CD4-positive, alpha-beta T cell treated with Interleukin-2 at 100 ng/mL for 4 hours (primary cell): ENCODE results near the gene DPP6.

Experiments used
- DNase-seq: peaks from one replicate; pipeline ENCODE4 v3.0.0-alpha.2; 2020; ENCODE audit warnings: low spot score

Gene DPP6

DNA sequence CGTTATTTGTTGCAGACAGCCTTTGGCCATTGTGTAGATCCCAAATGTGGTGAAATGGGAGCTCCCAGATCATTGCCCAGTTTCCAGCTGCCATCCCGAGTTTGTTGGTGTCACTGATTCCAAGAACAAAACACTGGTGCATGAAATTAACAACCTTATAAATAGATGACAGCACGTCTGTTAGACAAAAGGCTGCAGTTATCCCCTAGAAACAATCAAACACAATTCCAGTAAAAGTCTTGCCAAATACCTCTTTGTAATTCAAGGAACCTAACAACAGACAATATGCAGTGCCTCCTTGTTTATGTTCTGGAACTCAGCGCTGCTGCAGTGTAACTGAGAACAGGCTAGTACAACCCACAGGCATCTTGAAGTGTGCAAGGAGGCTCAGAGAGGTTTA, 546.2 kb downstream of the DPP6 start:
- DNase-seq = no peak

DNA sequence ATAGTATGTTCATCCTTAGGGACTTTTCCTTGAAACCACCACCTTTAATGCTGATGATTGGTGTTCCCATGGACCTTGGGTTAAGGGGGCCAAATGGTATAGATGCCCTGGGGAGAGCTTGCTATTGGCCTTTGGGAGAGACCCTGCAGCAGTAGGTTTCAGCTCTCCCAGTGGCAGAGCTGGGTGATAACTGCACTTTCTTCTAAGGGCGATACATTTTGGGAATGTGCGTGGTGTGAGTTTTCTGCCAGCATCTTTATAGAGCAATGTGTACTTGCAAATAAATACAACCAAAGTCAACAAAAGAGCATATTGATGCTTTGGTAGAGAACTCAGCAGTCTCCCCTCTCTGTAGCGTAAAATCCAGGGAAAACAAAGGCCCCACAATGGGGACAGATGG, 546.7 kb downstream of the DPP6 start:
- no peak for DNase-seq

DNA sequence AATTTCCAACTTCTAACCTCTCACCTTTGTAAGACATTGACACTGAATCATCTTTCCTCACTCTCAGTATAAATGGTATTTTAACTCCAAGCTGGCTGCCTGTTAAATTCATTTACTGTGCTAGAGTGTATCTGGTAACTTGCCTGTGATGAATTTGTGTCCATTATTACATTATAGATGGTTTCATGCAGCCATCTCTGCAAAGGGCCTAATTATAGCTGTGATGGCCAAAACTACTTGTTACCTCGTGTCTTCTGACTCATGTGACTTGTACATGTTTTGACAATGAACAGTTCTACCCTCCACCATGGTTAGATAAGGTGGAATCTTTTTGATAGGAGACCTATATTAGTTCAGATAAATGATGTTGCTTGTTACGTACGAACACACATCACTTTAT, 558.7 kb downstream of the DPP6 start:
- DNase-seq = no peak

DNA sequence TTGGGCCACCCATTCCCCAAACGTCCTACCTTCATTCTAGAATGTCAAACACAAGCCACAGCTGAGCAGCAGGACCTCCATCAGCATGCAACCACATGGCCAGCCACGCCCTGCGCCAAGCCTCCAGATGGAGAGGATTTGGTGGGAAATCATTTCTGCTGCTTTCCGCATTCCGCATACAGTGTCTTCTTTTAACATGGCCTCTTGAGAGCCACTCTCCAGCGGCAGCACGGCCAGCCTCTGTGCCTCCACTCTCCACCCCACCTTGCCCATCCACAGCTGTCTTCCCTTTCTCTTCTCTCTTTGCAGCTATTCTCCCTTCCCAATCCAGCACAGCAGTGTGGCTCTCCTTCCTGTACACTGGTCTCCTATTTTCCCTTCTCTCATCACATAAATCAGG, 561.6 kb downstream of the DPP6 start:
- DNase-seq = no peak

DNA sequence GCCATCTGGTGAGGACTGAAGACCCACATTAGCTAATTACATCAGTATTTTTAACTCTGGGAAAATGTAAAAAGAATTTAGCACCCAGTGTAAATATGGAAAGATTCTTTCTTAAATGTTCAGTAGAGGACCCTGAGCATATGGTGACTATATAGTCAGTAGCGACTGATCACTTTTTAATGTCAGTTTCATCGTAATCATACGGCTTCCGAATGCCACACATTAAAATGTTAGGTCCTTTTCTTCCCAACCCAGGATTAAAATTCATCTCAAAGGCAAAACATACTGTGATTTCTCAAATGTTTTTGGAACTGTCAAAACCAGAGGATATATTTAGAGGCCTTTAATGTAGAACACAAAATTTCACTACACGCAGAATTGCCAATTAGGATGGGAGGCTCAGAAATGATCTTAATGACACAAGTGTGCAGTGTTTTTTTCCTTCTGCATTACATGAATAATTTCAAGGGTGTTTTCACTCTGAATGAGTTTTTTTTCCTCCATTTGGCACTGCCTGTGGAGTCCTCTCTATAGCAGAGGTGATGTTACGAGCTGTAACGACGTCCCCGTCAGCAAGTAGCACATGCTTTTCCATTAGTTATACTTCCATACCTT, 568.0 kb downstream of the DPP6 start:
- no peak for DNase-seq

DNA sequence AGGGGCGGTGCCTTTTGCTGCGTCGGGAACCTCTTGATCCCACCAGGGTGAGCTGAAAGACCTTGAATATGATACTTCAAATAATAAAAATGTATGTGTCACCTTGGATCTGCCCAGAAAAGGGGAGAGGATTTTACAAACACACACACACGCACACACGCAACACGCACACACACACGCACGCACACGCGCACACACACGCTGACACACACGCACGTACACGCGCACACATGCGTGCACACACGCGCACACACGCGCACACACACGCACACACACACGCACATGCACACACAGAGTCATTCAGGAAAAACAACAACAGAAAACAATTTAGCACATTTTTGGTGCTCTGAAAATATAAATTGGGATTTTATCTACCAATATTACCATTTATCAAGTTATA, 571.2 kb downstream of the DPP6 start:
- no peak for DNase-seq

DNA sequence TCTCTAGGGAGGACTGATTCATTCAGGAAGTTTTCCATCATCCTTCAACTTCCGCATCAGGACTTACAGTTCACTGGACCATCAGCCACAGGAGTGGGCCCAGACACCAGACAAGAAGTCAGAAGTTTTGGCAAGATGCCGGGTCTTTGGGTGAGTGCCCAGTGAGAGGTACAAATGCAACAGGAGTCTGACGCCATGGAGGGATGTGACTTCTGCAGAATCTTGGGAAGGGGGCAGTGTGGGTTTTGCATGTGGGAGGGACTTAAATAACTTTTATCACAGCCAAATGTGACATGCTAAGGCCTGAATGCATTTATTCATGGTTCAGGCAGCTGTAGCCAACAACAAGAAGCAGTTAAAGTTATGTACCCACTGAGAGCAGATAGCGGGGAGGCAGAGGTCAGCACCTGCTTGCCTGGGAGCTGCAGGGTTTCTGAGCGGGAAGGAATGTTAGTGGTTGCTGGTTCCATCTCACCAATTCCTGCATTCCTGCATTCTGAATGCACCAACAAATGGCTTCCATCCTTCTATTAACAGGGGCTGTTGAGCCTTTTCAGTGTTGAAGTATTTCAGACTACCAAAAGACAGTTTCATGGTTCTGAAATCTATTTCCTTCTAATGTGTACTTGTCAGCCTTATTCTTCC, 575.6 kb downstream of the DPP6 start:
- DNase-seq = no peak

DNA sequence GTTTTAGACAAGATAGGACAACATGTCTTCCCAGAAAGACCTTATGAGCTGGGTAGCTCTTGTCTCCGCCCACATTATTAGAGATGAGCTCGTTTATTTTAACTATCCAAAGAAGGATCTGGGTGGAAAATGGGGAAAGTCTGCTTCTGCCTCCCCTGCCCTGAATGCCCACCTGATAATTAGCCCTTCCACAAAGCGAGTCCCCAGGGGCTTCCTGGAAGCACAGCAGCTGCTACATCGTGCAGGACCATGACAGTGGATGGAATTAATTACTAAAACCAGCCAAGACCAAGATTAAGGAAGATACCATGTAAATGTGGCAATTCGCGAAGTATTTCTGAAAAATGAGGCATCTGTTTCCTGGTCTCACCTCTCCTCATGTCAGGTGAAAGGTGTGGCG, 576.4 kb downstream of the DPP6 start:
- DNase-seq = no peak

DNA sequence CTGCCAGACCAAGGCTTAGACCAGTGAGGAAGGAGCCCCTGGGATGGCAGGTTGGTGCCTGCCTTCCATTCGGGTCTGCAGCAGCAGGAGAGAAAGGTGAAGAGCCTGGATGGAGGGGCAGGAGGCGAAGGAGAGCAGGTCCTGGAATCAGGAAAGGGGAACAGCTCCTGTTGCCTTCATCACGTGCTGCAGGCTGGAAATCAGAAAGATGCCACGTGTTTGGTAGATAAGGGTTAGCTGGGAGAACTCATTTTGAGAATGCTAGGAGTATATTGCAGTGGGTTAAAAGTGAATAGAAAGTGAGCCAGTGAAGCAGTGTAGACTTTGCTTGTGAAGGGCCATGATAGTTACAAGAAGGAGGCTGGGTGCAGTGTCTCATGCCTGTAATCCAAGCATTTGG, 579.0 kb downstream of the DPP6 start:
- no peak for DNase-seq

DNA sequence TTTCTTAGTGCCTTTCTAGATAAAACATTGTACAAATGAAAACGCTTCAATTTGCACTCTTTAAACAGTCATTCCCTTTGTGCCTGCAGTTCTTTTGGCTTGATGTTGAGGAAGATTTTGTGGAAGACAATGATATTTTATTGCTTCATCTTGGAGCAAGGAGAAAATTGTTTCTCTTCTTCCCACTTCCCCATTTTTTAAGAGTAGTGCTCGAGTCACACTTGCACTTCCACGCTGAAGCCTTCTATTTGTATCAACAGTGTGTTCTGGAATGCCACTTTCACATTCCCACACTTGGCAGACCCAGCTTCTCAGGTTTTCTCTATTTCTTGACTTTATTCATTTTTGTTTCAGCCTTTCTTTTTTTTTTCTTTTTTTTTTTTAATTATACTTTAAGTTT, 581.4 kb downstream of the DPP6 start:
- no peak for DNase-seq

DNA sequence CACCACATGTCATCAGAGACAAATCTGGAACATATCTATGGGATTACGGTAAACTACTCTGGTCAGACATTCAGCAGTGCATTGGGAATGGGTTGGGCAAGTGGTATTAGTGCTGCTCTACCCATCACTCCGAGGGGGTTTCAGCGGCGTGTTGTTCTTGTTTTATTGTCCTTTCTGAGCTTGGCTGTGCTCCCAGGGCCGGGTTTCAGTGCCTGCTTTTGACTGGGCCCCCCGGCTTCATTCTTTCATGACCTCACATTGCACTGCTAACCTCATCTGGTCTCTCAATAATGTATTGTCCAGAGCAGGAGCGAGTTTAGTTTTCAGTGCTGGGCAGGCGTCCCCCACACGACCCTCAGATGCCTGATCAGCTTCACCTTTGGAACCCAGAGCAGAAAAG, 586.1 kb downstream of the DPP6 start:
- no peak for DNase-seq

DNA sequence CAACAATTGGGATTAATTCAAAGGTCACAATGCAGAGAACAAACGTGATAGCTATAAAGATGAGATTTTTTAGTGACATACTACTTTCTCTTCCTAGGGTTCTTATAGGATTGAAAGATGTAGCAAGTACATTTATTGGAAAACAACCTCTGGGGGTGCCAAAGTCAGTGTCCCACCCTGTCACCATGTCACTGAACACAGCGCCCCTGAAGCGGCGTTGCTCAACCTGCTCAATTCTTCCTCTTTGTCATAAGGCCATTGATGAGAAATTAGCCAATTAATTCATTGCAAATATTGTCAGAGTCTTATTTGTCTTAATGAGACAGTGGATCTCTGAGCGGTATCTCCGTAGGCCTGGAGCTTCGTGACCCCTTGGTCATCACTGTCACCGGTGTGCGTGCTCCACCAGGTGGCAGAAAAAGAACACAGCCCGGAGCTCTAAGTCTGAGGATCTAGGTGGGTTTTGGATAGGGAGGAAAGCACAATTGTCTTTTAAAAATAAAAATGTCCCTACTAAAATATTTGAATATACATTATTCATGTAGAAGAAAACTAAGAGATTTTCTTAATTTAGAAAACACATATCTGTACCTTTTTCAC, 588.2 kb downstream of the DPP6 start:
- no peak for DNase-seq

DNA sequence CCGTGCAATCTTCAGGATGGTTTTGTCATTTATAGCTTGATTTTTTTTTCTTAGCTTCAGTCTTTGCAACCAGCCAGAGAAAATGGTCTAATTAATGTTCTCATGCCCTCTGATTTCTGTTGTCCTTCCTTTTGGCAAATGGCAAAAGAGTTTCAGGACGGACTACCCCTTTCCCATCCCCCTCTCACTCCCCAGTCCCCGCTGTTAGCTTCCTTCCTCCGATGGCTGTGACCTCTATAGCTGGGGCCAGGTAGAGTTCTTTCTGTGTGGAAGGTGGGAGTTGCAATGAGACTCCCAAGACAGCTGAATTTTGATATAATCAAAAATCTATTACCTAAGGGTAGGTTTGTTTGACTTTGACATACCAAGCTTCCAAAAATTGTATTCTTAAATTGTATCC, 588.7 kb downstream of the DPP6 start:
- DNase-seq = no peak

DNA sequence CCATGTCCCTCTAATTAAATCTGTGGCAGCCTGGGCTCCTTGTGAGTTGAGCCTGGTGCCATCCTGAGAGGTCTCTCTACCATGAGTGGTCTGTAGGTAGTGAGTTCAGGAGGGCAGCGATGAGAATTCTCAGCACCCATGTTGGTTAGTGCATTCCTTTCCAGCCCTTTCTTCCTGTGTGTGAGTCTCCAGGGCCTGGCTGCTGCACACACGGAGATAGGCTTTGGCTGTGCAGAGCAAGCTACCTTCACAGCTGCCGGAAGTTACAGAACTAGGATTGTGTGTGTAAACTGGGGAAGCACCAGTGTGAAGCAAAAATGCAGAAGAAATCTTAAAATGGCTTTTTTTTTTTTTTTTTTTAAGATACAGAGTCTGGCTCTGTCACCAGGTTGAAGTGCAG, 592.2 kb downstream of the DPP6 start:
- DNase-seq = no peak

DNA sequence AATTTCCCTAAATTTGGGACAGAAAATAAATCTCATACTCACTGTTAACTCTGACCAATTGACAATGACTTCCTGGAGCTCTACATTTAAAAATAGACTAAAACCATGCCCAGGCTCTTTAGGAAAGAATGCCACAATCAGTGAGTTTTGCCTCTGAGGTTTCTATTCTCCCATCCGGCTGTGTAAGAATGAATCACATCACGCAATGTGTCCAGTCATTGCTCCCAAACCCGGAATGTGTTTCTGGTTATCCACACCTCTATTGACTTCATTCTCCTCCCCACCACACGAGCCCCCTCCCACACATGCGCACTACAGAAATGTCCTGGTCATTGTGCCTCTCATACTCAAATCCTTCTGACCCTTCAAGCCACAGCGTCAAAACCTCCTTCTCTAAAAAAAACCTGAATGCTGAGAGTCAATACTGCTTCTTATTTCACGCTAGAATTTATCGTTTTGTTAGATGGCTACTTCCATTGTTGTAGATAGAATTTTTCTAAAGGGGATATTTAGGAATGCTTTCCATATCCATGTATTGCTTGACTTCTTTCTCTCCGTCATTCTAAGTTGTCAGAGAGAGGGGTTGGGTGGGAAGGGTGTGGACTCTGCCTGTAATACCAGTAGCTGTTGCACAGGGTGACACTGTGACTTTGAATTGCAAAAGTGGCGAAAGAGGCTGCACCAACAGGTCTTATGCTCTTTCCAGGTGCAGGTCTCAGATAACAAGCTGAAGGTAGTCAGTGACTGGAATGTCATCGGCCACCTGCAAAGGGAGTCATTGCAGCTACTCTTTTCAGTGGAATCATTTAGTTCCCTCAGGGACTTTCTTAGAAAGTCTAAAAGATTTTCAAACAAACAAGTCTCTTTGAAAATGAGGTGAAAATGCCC, 594.2 kb downstream of the DPP6 start:
- no peak for DNase-seq

DNA sequence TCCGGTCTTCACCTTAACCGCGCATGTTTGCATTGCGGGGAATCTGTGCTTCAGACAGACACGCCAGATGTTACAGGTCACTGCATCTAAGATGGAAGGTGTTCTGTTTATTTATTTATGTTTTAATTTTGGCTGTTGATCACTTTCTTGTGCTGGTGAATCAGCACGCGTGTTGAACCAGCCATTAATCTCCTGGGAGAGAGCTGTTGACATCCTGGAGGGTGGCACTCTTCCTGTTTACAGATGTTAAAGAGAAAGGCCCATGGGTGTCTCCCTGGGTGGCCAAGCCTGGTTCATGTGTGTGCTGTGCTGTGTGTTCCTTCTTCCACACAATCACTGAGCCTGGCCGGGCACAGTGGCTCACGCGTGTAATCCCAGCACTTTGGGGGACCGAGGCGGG, 595.4 kb downstream of the DPP6 start:
- no peak for DNase-seq

DNA sequence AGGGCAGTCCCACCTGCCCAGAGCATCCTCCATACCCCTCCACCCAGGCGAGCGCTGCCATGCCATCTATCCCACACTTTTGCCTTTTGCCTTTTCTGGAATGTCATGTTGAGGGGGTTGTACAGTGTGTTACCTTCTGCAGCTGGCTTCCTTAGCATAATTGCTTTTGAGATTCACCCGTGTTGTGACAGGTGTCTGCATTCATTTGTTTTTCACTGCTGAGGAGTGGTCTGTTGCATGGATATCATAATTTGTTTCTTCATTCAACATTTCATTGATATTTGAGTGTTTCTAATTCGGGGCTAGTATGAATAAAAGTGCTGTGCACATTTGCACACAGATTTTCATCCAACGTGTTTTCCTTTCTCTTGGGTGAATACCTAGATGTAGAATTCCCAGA, 596.8 kb downstream of the DPP6 start:
- DNase-seq = no peak

DNA sequence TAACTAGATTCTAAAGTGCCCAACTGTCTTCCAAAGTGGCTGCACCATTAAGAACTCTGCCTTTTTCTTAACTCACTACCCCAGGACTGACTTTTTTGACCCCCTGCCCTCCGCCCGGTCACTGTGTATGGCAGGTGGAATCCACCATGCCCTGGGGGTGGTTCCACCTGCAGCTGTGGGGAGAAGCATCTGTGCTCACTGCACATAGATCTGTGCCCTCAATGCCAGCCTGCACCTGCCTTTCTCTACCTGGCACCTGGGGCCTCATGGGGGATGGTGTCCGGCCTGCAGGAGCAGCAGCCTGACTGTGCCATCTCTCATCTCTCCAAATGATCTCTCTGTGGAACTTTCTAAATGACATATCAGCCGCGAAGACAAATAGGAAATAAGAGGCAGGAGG, 597.2 kb downstream of the DPP6 start:
- no peak for DNase-seq

DNA sequence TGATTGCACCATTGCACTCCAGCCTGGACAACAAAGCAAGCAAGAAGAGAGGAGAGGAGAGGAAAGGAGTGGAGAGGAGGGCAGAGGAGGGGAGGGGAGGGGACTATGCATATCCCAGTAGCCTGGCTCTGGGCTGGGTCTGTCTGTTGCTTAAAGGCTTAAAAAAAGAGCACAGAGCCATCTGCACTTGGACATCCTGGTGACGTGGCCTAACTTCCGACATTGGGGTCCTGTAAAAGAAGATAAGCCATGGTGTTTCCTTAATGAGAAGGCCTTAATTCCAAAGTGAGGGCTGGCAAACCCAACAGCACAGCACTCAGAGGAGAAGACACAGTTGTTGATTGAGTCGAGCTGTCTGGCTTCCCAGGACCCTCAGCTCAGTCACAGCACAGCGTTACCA, 598.1 kb downstream of the DPP6 start:
- no peak for DNase-seq

DNA sequence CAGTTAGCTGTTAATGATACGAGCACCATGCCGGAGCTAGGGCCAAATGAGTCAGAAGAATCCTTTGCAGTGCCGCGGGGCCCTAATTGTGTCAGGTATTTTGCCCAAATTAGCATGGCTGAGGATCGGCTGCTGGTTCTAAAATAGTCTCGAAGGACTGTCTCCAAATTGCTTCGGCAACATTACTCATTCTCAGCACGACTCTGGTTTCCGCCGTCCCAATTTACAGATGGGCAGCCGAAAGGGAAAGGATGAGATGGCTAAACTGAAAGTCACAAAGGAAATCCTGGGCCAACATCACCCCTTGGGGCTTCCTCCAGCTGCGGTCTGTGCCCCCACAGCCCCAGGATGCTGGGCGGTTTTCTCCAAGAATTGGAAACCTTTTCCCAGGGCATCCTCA, 599.3 kb downstream of the DPP6 start:
- DNase-seq = no peak

DNA sequence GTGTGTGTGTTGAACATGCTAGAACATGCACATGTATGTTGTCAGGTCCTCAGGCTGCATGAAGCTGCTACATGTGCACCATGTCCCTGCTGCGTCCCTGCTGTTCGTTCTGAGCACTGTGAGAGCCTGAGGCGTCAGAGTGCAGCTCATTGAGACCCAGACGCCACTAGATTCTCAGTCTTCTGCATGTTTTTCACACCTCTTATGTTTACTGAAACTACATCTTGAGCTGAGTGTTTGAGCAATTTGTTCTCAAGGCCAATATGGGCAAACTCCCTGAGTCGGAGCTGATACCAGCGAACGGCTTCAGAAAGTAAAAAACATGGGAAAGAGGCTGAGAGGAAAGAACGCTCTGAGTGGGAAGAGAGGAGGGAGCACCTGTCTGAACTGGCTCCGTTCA, 600.4 kb downstream of the DPP6 start:
- DNase-seq = no peak

DNA sequence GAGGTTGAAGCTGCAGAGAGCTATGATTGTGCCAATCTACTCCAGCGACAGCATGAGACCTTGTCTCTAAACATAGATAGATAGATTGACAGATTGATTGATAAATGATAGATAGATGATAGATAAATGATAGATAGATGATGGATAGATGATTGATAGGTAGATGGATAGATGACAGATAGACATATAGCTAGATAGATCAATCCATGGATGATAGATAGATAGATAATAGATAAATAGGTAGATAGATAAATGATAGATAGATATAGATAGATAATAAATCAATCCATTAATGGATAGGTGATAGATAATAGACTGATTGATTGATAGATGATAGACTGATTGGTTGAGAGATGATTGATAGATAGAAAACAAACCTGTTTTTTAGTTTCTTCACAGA, 601.1 kb downstream of the DPP6 start:
- DNase-seq = no peak

DNA sequence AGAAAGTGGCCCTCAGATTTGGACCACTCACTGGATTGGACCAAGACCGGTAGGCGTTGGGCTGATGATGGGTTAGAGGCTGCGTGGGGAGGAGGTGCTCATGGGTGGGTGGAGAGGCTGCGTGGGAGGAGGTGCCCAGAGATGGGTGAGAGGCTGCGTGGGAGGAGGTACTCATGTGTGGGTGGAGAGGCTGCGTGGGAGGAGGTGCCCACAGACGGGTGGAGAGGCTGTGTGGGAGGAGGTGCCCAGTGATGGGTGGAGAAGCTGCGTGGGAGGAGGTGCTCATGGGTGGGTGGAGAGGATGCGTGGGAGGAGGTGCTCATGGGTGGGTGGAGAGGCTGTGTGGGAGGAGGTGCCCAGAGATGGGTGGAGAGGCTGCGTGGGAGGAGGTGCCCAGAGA, 604.4 kb downstream of the DPP6 start:
- DNase-seq = no peak
